Uterus (tissue), 2 donors: ENCODE data around the gene SLC5A3.

Experiments
- CTCF ChIP-seq, 4 experiments: fragments of 200-600 bp in 2 of 4; fragments of 450-650 bp in 2 of 4; sonication (generic) in 2 of 4; IDR thresholded peaks; one replicate each; pipeline ENCODE4 v1.5.1; 2016 to 2019; ENCODE audit warnings: antibody characterized with exemption in 4 of 4, mild to moderate bottlenecking in 2 of 4, moderate library complexity in 1 of 4
- POLR2A ChIP-seq, 2 donors: fragments of 450-650 bp; IDR thresholded peaks; one replicate each; pipeline ENCODE4 v1.6.1; 2016; ENCODE audit warnings: antibody characterized with exemption in 2 of 2, mild to moderate bottlenecking in 1 of 2, moderate library complexity in 1 of 2

- TF ChIP-seq CTCF (IDR thresholded peaks at IDR 0.05) = no peak
- TF ChIP-seq POLR2A (IDR thresholded peaks at IDR 0.05) = no peak
Observed at GRCh38 chr21:34100337-34100736, 27.0 kb downstream of the SLC5A3 start.
